ENCODE measurements around the gene DRAXIN. TPM values are rescaled to one million over a fixed set of nuclear protein-coding genes. Genes with fewer than 3 reads are reported as not detected.

DRAXIN gene
- total RNA-seq, 4 donors from 2014 or later: not detected

DNA sequence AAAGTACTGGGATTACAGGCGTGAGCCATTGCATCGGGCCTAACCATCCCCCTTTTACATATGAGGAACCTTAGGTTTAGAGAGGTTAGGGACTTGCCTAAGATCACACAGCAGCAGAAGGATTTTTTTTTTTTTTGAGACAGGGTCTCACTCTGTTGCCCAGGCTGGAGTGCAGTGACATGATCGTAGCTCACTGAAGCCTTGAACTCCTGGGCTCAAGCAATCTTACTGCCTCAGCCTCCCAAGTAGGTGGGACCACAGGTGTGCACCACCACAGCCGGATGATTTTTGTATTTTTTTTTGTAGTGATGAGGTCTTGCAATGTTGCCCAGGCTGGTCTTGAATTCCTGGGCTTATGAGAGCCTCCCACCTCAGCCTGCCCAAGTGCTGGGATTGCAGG, 68.3 kb downstream of the DRAXIN start:
- intact Hi-C loops (cut with DNase I; ENCODE audit: low total_unique reads) (no loop called here), in situ Hi-C loops (cut with MboI; ENCODE audit: low sequenced_read_pairs in 4 of 4) (no loop called here)
- no peaks in the 10 kb centered on the region for H3K36me3 ChIP-seq
- no peak for TF ChIP-seq POLR2A (IDR thresholded peaks at IDR 0.05)
- TF ChIP-seq, protein P1, sequence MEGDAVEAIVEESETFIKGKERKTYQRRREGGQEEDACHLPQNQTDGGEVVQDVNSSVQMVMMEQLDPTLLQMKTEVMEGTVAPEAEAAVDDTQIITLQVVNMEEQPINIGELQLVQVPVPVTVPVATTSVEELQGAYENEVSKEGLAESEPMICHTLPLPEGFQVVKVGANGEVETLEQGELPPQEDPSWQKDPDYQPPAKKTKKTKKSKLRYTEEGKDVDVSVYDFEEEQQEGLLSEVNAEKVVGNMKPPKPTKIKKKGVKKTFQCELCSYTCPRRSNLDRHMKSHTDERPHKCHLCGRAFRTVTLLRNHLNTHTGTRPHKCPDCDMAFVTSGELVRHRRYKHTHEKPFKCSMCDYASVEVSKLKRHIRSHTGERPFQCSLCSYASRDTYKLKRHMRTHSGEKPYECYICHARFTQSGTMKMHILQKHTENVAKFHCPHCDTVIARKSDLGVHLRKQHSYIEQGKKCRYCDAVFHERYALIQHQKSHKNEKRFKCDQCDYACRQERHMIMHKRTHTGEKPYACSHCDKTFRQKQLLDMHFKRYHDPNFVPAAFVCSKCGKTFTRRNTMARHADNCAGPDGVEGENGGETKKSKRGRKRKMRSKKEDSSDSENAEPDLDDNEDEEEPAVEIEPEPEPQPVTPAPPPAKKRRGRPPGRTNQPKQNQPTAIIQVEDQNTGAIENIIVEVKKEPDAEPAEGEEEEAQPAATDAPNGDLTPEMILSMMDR (IDR thresholded peaks at IDR 0.05 in 4 of 5, conservative IDR thresholded peaks at IDR 0.05 in 1 of 5): no peak
- H3K27ac ChIP-seq: no peak overlapping the region
- no peaks in the 10 kb centered on the region for H3K4me1 ChIP-seq
- DNase-seq (no peak), ATAC-seq (no peak)
- peaks cover 10 to 16% (median 13%) of the 10 kb centered on the region in 3 donors for H3K27me3 ChIP-seq
- H3K9me3 ChIP-seq: no peaks in the 10 kb centered on the region
- no peak overlapping the region for H3K4me3 ChIP-seq

DNA sequence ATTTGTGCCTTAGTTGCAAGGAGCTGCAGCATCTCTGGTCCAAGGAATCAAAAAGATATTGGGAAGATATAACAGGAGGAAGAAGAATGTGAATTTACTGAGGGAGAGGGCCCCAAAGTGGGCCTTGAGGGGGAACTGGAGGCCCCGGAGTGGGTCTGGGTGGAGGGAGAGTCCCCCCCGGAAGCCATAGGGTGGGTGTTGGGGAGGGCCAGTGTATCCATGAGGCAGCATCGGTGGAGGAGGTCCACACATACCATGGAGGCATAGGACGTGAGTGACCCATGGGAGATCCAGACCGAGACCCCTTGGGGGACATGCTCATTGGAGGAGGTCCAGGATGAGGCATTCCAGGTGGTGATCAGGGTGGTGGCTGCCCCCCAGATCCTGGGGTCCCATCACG, 69.8 kb downstream of the DRAXIN start:
- Histone ChIP-seq H3K36me3 (no peaks in the 10 kb centered on the region), H3K4me3 (no peak overlapping the region), H3K9me3 (no peaks in the 10 kb centered on the region), H3K4me1 (no peaks in the 10 kb centered on the region), H3K27me3 (peaks cover 10 to 16% (median 13%) of the 10 kb centered on the region in 3 donors), H3K27ac (no peak overlapping the region)
- DNase-seq: no peak
- TF ChIP-seq, protein P1 (IDR thresholded peaks at IDR 0.05 in 4 of 5, conservative IDR thresholded peaks at IDR 0.05 in 1 of 5): no peak
- TF ChIP-seq POLR2A (IDR thresholded peaks at IDR 0.05): no peak
- in situ Hi-C loops (cut with MboI; ENCODE audit: low sequenced_read_pairs in 4 of 4) (no loop called here), intact Hi-C loops (cut with DNase I; ENCODE audit: low total_unique reads) (no loop called here)
- no peak for ATAC-seq

DNA sequence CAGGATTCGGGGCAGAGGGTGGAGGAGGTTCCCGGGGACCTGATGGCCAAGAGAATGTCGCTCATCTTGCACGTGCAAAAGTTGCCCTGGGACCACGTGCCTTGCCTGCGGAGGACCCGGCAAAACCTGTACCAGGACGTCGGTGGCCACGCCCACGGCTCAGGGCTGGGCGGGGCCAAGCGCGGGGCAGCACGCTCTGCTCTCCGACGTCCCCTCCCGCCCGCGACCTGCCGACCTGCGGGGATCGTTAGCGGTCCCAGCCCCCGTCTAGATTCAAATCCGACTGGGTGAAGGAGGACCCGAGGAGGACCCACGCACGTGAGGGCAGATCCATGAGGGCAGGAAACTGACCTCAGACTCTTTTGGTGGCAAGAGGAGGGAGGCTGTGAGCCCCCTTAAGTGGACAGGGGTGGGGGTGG, 70.5 kb downstream of the DRAXIN start, which contains the start of gene C1orf167:
Gene C1orf167 (plus strand): TSS at position 206 of the 419 bp plus-strand sequence. CDS start 2,208 bp downstream, outside the sequence.
- intact Hi-C loops (cut with DNase I; ENCODE audit: low total_unique reads): no loop called here
- Histone ChIP-seq H3K27ac (no peak within 1 kb of the TSS), H3K27me3 (peaks cover 10 to 16% (median 13%) of the 10 kb centered on the region in 3 donors), H3K4me1 (no peaks in the 10 kb centered on the region), H3K9me3 (no peaks in the 10 kb centered on the region), H3K36me3 (no peaks in the 10 kb centered on the region), H3K4me3 (no peak within 1 kb of the TSS)
- in situ Hi-C loops (cut with MboI; ENCODE audit: low sequenced_read_pairs in 4 of 4): no loop called here
- ATAC-seq (no peak), DNase-seq (no peak)
- no peak for TF ChIP-seq POLR2A (IDR thresholded peaks at IDR 0.05)
- TF ChIP-seq, protein P1 (IDR thresholded peaks at IDR 0.05 in 4 of 5, conservative IDR thresholded peaks at IDR 0.05 in 1 of 5): no peak

DNA sequence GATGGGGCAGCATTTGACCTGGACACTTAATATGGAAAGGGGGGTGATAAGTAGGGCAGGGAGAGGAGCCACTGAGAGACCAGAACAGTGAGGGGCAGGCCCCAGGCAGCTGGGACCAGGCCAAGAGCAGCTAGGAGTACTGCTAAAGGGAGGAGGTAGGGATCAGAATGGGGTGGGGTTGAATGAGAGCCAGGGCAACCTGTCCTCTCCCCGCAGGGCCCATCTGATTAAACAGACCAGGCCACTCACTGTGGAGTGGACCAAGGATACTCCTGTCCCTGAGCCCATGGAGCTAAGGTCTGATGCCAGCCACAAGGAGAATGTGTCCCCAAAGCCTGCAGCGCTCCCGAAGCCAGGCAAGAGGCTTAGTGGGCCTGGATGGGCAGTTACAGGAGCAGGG, 72.6 kb downstream of the DRAXIN start:
- Histone ChIP-seq H3K4me1 (no peaks in the 10 kb centered on the region), H3K36me3 (no peaks in the 10 kb centered on the region), H3K4me3 (no peak overlapping the region), H3K9me3 (no peaks in the 10 kb centered on the region), H3K27ac (no peak overlapping the region), H3K27me3 (peaks cover 10 to 16% (median 13%) of the 10 kb centered on the region in 3 donors)
- DNase-seq: no peak
- ATAC-seq: no peak
- TF ChIP-seq, protein P1 (IDR thresholded peaks at IDR 0.05 in 4 of 5, conservative IDR thresholded peaks at IDR 0.05 in 1 of 5): no peak
- no peak for TF ChIP-seq POLR2A (IDR thresholded peaks at IDR 0.05)
- in situ Hi-C loops (cut with MboI; ENCODE audit: low sequenced_read_pairs in 4 of 4) (no loop called here), intact Hi-C loops (cut with DNase I; ENCODE audit: low total_unique reads) (no loop called here)

DNA sequence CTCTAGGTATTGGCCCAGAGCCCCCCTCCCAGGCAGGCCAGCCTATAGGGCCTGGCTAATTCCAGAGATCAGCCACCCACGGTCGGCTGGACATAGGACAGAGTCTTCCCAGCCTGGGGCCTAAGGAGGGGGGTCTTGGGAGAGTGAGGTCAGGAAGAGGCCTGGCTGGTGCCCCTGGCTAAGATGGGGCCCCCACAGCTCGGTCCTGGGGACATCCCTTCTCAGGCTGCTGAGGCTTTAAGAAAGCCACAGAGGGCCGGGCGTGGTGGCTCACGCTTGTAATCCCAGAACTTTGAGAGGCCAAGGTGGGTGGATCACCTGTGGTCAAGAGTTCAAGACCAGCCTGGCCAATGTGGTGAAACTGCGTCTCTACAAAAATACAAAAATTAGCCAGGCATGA, 73.0 kb downstream of the DRAXIN start:
- in situ Hi-C loops (cut with MboI; ENCODE audit: low sequenced_read_pairs in 4 of 4) (no loop called here), intact Hi-C loops (cut with DNase I; ENCODE audit: low total_unique reads) (no loop called here)
- DNase-seq: no peak
- H3K27ac ChIP-seq: no peak overlapping the region
- no peak for ATAC-seq
- no peaks in the 10 kb centered on the region for H3K4me1 ChIP-seq
- H3K4me3 ChIP-seq: no peak overlapping the region
- no peaks in the 10 kb centered on the region for H3K9me3 ChIP-seq
- TF ChIP-seq POLR2A (IDR thresholded peaks at IDR 0.05): no peak
- TF ChIP-seq, protein P1 (IDR thresholded peaks at IDR 0.05 in 4 of 5, conservative IDR thresholded peaks at IDR 0.05 in 1 of 5): no peak
- H3K36me3 ChIP-seq: no peaks in the 10 kb centered on the region
- H3K27me3 ChIP-seq: peaks cover 10 to 16% (median 13%) of the 10 kb centered on the region in 3 donors
